ENCODE measurements around the gene SLC39A9. TPM values are rescaled to one million over a fixed set of nuclear protein-coding genes. Genes with fewer than 3 reads are reported as not detected.

Gene SLC39A9
- total RNA-seq, 4 donors from 2014 or later, result 20.6 to 23.2 (median 21.8) TPM

GRCh38 chr14:69471436-69471835 is 72.9 kb downstream of the SLC39A9 start:
- in situ Hi-C loops (cut with MboI; ENCODE audit: low sequenced_read_pairs in 4 of 4), result loop anchor here in 1 of 4 donors (25.0 kb wide), 1 partner anchor 234 kb away; no protein-coding TSS in a partner anchor
- no peak for ATAC-seq

GRCh38 chr14:69471916-69472315 is 73.4 kb downstream of the SLC39A9 start:
- intact Hi-C loops (cut with DNase I; ENCODE audit: low total_unique reads), result no loop called here
- ATAC-seq (no peak), DNase-seq (no peak)
- in situ Hi-C loops (cut with MboI; ENCODE audit: low sequenced_read_pairs in 4 of 4), result loop anchor here in 1 of 4 donors (25.0 kb wide), 1 partner anchor 235 kb away; no protein-coding TSS in a partner anchor
- no peak overlapping the region for H3K27ac ChIP-seq
- H3K36me3 ChIP-seq, result no peaks in the 10 kb centered on the region
- H3K27me3 ChIP-seq, result peaks cover 0 to 20% (median 0%) of the 10 kb centered on the region in 3 donors
- H3K9me3 ChIP-seq, result no peaks in the 10 kb centered on the region
- no peak overlapping the region for H3K4me3 ChIP-seq
- TF ChIP-seq CTCF (IDR thresholded peaks at IDR 0.05 in 4 of 5, conservative IDR thresholded peaks at IDR 0.05 in 1 of 5) (no peak), POLR2A (IDR thresholded peaks at IDR 0.05) (no peak)
- no peaks in the 10 kb centered on the region for H3K4me1 ChIP-seq

More at GRCh38 chr14:69471436-69471835, 72.9 kb downstream of the SLC39A9 start:
- no peak for TF ChIP-seq POLR2A (IDR thresholded peaks at IDR 0.05)
- no peak for TF ChIP-seq CTCF (IDR thresholded peaks at IDR 0.05 in 4 of 5, conservative IDR thresholded peaks at IDR 0.05 in 1 of 5)
- Histone ChIP-seq H3K4me1 (no peaks in the 10 kb centered on the region), H3K4me3 (no peak overlapping the region), H3K36me3 (no peaks in the 10 kb centered on the region), H3K27me3 (peaks cover 0 to 20% (median 0%) of the 10 kb centered on the region in 3 donors), H3K9me3 (no peaks in the 10 kb centered on the region), H3K27ac (no peak overlapping the region)
- intact Hi-C loops (cut with DNase I; ENCODE audit: low total_unique reads), result no loop called here
- DNase-seq, result no peak

GRCh38 chr14:69473260-69473659 is 74.8 kb downstream of the SLC39A9 start:
- H3K36me3 ChIP-seq, result no peaks in the 10 kb centered on the region
- intact Hi-C loops (cut with DNase I; ENCODE audit: low total_unique reads) (no loop called here), in situ Hi-C loops (cut with MboI; ENCODE audit: low sequenced_read_pairs in 4 of 4) (loop anchor here in 1 of 4 donors (25.0 kb wide), 1 partner anchor 236 kb away; no protein-coding TSS in a partner anchor)
- H3K4me3 ChIP-seq, result no peak overlapping the region
- H3K27ac ChIP-seq, result no peak overlapping the region
- no peaks in the 10 kb centered on the region for H3K9me3 ChIP-seq
- peaks cover 0 to 20% (median 0%) of the 10 kb centered on the region in 3 donors for H3K27me3 ChIP-seq
- TF ChIP-seq POLR2A (IDR thresholded peaks at IDR 0.05) (no peak), CTCF (IDR thresholded peaks at IDR 0.05 in 4 of 5, conservative IDR thresholded peaks at IDR 0.05 in 1 of 5) (no peak)
- no peak for DNase-seq
- H3K4me1 ChIP-seq, result no peaks in the 10 kb centered on the region
- no peak for ATAC-seq

GRCh38 chr14:69473946-69474345 is 75.5 kb downstream of the SLC39A9 start:
- TF ChIP-seq CTCF (IDR thresholded peaks at IDR 0.05 in 4 of 5, conservative IDR thresholded peaks at IDR 0.05 in 1 of 5), result no peak
- no peak for TF ChIP-seq POLR2A (IDR thresholded peaks at IDR 0.05)
- Histone ChIP-seq H3K4me3 (no peak overlapping the region), H3K9me3 (no peaks in the 10 kb centered on the region), H3K27me3 (peaks cover 0 to 20% (median 0%) of the 10 kb centered on the region in 3 donors), H3K36me3 (no peaks in the 10 kb centered on the region), H3K4me1 (no peaks in the 10 kb centered on the region), H3K27ac (no peak overlapping the region)
- intact Hi-C loops (cut with DNase I; ENCODE audit: low total_unique reads) (no loop called here), in situ Hi-C loops (cut with MboI; ENCODE audit: low sequenced_read_pairs in 4 of 4) (loop anchor here in 1 of 4 donors (25.0 kb wide), 1 partner anchor 237 kb away; no protein-coding TSS in a partner anchor)
- no peak for DNase-seq
- ATAC-seq, result no peak

All from gastrocnemius medialis (tissue), 4 donors.